WI38 (cell line): ENCODE measurements around the gene NF1.

Experiments
- H3K4me3 ChIP-seq: 2 replicates; pipeline ENCODE4 v1.5.1; 2011; ENCODE audit warnings: low read depth, mild to moderate bottlenecking, control low read depth, low read length
- TF ChIP-seq, protein P1 (sequence below): IDR thresholded peaks from 2 replicates; pipeline ENCODE4 v1.5.1; 2012; ENCODE audit warnings: low read depth, mild to moderate bottlenecking, control low read depth, low read length

NF1 gene

DNA sequence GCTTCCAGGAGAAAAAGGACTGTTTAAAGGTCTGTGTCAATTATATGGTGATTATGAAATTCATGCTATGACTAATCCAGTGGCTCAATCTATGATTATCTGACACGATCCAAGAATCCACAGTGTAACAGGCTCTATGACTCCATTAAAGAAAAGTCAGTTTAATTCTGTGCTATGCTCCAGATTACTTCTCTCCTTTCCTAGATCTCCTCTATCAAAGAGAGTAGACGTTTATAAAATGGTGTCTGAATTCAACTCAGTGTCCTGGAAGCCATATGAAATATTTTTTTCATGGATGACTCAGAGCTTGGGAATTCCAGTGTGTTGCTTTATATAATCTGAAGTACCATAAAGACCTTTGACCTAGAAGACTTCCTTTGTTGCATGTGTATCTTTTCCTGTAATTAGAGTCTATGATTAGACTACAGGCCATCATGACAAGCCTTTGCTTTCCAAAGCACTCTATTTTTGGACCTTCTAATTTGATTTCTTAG, 27.0 kb upstream of the NF1 start:
- TF ChIP-seq, protein P1, sequence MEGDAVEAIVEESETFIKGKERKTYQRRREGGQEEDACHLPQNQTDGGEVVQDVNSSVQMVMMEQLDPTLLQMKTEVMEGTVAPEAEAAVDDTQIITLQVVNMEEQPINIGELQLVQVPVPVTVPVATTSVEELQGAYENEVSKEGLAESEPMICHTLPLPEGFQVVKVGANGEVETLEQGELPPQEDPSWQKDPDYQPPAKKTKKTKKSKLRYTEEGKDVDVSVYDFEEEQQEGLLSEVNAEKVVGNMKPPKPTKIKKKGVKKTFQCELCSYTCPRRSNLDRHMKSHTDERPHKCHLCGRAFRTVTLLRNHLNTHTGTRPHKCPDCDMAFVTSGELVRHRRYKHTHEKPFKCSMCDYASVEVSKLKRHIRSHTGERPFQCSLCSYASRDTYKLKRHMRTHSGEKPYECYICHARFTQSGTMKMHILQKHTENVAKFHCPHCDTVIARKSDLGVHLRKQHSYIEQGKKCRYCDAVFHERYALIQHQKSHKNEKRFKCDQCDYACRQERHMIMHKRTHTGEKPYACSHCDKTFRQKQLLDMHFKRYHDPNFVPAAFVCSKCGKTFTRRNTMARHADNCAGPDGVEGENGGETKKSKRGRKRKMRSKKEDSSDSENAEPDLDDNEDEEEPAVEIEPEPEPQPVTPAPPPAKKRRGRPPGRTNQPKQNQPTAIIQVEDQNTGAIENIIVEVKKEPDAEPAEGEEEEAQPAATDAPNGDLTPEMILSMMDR = no peak
- no peak overlapping the region for H3K4me3 ChIP-seq

DNA sequence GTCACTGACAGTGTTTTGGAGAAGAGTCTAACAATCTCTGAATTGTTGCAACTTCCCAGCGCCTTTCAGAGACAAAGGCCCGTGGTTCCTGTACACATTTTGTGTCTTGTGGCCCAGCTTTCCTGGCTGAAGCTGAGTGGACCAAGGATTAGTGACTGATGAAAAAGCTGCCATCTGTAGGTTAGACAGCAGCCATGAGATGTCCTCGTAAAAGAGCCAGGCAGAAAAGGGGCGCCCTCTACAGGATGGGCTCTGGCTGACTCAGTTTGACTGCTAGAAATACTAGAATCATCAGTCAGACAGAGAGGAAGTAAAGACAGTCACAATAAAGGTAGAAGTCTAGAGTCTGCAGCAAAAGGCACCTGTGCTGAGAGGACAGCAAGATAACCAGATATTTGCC, 26.5 kb upstream of the NF1 start:
- no peak overlapping the region for H3K4me3 ChIP-seq
- TF ChIP-seq, protein P1 = peak; percentile 42; the same call in 1 of the 2 replicates

DNA sequence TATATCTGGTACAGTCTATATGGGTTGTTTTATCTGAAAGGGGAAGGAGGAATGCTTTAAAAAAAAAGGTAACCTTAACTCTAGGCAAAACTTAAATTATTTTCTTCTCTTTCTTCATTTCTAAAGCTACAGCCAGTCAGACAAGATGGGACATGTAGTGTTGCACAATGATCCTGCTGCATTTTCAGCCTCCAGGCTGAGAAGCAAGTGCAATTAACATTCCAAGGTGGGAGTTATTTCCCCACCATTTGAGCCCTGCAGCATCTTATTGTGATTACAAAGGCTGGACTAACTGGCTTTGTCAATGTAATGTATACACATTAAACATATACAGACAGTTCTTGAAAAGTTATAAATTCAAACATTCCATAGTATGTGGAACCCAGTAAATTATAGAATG, 22.6 kb upstream of the NF1 start:
- TF ChIP-seq, protein P1 = no peak

DNA sequence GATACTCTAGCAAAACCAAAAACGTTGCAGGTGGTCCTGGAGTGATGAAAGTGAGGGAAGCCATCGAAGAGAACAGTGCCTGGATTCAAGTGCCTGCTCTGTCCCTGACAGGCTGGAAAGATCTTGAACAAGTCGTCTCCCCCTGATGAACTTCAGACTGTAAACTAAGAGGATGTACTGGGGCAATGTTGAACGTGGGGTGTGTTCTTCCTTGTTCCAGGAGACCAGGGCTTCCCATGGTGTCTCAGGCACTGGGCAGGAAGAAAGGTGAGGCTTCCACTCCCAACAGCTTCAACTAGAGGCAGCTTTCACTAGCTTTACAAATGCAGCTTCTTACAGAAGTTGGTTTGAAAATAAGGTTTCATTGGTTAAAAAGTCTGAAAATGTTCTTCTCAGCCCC, 21.4 kb upstream of the NF1 start:
- TF ChIP-seq, protein P1 = no peak
- H3K4me3 ChIP-seq = no peak overlapping the region

More for the DNA sequence above, 22.6 kb upstream of the NF1 start:
- no peak overlapping the region for H3K4me3 ChIP-seq

DNA sequence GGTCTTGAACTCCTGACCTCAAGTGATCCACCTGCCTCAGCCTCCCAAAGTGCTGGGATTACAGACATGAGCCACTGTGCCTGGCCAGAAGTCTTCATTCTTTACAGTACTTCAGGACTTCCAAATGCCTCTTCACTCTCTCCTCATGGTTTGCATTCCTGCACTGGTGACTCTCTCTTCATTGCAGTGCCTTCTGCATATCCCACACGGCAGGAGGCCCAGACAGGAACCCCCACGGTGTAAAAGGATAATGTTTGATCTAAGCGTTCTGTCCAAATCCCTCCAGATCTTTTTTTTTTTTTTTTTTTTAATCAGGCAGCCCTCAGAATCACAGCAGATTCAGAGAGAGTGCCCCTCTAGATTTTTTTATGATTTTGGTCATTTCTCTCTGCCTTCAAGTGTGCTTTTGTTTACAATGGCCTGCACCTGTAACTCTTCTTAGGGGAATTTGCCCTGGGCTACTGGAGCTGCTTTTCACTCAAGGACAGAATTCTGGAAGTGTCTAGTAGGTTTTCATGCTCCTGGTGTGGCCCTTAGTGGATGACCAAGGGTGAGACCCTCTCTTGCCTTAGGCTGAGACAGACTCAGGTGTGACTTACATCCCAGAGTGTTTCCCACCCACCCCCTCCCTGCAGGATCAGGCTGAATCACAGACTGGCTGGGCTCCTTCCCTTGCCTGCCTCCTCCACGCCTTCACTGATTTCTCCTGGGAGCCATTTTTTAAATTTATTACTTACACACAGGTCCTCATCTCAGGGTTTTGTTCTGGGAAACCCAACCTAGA, 19.8 kb upstream of the NF1 start:
- H3K4me3 ChIP-seq = no peak overlapping the region
- TF ChIP-seq, protein P1 = no peak

DNA sequence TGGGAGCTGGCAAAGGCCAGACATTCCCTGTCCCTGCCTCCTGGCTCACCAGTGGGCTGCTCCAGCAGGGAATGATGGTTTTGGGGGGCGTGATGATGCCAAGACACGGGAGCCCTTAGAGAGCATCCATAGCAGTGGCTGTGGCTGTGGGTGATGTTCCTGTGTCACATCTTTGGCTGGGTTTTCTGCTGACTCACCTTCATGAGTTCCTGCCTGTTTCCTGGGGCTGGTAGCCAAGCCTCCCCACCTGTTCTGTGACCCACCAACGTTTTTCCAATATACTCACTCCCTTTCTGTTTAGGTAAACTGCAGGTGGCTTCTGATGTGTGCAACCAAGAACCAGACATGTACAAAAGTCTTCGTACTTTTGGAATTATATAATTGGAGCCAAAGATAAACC, 16.5 kb upstream of the NF1 start:
- TF ChIP-seq, protein P1 = no peak
- no peak overlapping the region for H3K4me3 ChIP-seq

DNA sequence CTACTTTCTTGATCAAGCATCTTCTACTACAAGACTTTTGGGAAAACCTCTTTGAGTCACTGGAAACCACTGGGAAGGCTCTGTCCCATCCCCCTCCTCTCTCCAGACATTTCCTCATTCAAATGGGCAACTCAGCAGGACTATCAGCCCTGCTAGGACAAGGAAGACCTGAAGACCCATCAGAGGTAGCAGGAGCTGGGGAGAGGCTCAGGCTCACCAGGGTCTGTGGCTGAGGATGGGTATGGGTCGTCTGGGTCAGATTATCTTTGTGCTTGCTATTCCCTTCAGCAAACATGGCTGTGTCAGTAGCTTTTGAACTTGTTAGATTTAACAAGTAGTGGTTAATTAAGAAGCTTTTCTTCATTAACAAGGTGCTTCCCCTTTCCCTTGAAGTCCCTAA, 15.0 kb upstream of the NF1 start:
- no peak overlapping the region for H3K4me3 ChIP-seq
- TF ChIP-seq, protein P1 = no peak
